Measurements from ENCODE around the gene IFNL1.

DNA sequence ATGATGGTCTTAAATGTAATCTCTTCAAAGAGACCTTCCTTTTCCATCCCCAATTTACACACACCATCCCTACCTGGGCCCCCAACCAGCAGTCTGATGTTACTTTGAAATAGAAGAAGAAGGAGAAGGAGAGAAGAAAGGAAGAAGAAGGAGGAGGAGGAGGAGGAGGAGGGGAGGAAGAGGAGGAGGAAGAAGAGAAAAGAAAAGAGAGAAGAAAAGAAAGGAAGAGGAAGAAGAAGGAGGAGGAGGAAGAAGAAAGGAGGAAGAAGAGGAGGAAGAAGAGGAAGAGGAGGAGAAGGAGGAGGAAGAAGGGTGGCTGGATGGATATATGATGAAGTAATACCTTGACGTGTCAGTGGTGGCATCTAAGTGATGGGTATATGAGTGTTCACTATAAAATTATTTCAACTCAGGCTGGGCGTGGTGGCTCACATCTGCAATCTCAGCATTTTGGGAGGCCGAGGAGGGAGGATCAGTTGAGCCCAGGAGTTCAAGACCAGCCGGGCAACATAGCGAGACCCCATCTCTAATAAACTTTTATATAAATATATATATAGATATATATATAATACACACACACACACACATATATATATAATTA is 28.1 kb downstream of the IFNL1 start:
- no peak for TF ChIP-seq CTCF (IDR thresholded peaks at IDR 0.05)
- no peak for TF ChIP-seq POLR2AphosphoS5 (IDR thresholded peaks at IDR 0.05; ENCODE audit: low read depth, low read length)
- no peak for TF ChIP-seq TCF7L2 (IDR thresholded peaks at IDR 0.05; ENCODE audit: low read depth, low read length)

Data from Panc1 (cell line).